HepG2 (cell line): ENCODE results near the gene LDLRAD4. TPM values are rescaled to one million over a fixed set of nuclear protein-coding genes. Genes with fewer than 3 reads are reported as not detected.

Experiments
- HMGA1 ChIP-seq: sonication (generic); formaldehyde crosslinking; conservative IDR thresholded peaks from 2 replicates; pipeline ENCODE4 v1.4.0; 2020; ENCODE audit warnings: missing genetic modification reagents
- HNF4A ChIP-seq: sonication (generic); formaldehyde crosslinking; IDR thresholded peaks from 2 replicates; pipeline ENCODE4 v1.4.0; 2020; ENCODE audit warnings: missing genetic modification reagents
- PCBP2 ChIP-seq: fragments of 200-400 bp; formaldehyde crosslinking; optimal IDR thresholded peaks from 2 replicates; pipeline ENCODE3; 2018; ENCODE audit warnings: low read length, low read depth; ENCODE audit not compliant: poor library complexity, severe bottlenecking
- RELA ChIP-seq: sonication (generic); formaldehyde crosslinking; IDR thresholded peaks from 2 replicates; pipeline ENCODE4 v1.4.0; 2020; ENCODE audit warnings: missing genetic modification reagents
- ZBTB20 ChIP-seq: sonication (generic); formaldehyde crosslinking; IDR thresholded peaks from 2 replicates; pipeline ENCODE4 v1.8.1; 2023; ENCODE audit warnings: missing genetic modification reagents, low read depth, mild to moderate bottlenecking, borderline replicate concordance
- ZKSCAN5 ChIP-seq: sonication (generic); formaldehyde crosslinking; IDR thresholded peaks from 2 replicates; pipeline ENCODE4 v1.5.1; 2020; ENCODE audit warnings: mild to moderate bottlenecking, missing genetic modification reagents
- ZNF225 ChIP-seq: sonication (generic); formaldehyde crosslinking; IDR thresholded peaks from 2 replicates; pipeline ENCODE4 v1.4.0; 2020; ENCODE audit warnings: mild to moderate bottlenecking, missing genetic modification reagents
- ZNF670 ChIP-seq: sonication (generic); formaldehyde crosslinking; IDR thresholded peaks from 2 replicates; pipeline ENCODE4 v1.8.0; 2022; ENCODE audit warnings: mild to moderate bottlenecking, missing genetic modification reagents, borderline replicate concordance
- ZNF713 ChIP-seq: sonication (generic); formaldehyde crosslinking; IDR thresholded peaks from 2 replicates; pipeline ENCODE4 v1.4.0; 2020; ENCODE audit warnings: mild to moderate bottlenecking, missing genetic modification reagents
- ZNF839 ChIP-seq: sonication (generic); formaldehyde crosslinking; IDR thresholded peaks from 2 replicates; pipeline ENCODE4 v1.4.0; 2020; ENCODE audit warnings: missing genetic modification reagents, mild to moderate bottlenecking, borderline replicate concordance
- polyA plus RNA-seq, 8 experiments: library from polyadenylated mRNA; depleted of rRNA in 3 of 8; stranded (reverse) in 7 of 8; unstranded in 1 of 8; fragments of >200 nt; fragmentation: Illumina TruSeq in 4 of 8; extraction: Trizol in 4 of 8; gene quantifications; 2 replicates each; pipeline versions ENCODE4 v1.2.1 to v1.2.3, GENCODE V29; 2011 to 2016; ENCODE audit warnings: low read depth in 4 of 8, missing spikeins in 1 of 8, mixed read lengths in 1 of 8; ENCODE audit not compliant: insufficient read depth in 1 of 8
- total RNA-seq, 5 experiments: library from RNA; depleted of rRNA; stranded (reverse); fragments of >200 nt; fragmentation: Illumina TruSeq; extraction: Trizol; gene quantifications; 2 replicates each; pipeline ENCODE4 v1.2.3, GENCODE V29; 2016; ENCODE audit warnings: low read depth in 1 of 5
- TF ChIP-seq, protein P1 (sequence below): sonication (generic); formaldehyde crosslinking; conservative IDR thresholded peaks from 2 replicates; pipeline ENCODE4 v1.8.0; 2022; ENCODE audit warnings: mild to moderate bottlenecking, moderate library complexity, missing genetic modification reagents
- TF ChIP-seq, protein P2 (sequence below): sonication (generic); formaldehyde crosslinking; IDR thresholded peaks from 2 replicates; pipeline ENCODE4 v1.4.0; 2020; ENCODE audit warnings: mild to moderate bottlenecking, missing genetic modification reagents

LDLRAD4 gene
- total and polyA plus RNA-seq, 2 of the 13 experiments (the other 11 are each of a cell fraction or from before 2014, with no cell fraction given) = 13.6 to 20.9 TPM

DNA sequence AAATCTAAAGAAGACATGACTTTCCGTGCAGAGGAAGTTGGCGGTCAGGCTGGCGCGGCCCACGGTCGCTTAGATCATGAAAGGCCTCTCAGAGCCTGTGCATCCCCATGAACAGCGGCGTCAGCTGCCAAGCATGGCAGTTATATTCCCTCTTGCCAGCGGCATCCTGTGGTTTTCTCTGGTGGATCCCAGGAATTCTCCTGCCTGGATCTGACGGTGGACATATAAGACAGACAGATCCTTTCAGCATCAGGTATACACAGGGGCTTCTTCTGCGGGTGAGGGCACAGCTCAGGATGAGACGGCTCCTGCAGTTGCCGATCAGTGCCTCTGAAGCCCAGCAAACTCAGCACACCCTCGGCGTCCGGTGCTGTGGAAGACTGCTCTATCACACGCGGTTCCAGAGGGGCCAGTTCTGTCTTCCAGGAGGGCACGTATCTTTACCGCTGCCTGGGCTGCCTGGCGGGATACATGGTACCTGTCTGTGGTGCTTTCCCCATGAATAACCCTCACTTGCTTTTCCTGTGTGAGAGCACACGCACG, 157.8 kb downstream of the LDLRAD4 start (continued):
- TF ChIP-seq, protein P1, sequence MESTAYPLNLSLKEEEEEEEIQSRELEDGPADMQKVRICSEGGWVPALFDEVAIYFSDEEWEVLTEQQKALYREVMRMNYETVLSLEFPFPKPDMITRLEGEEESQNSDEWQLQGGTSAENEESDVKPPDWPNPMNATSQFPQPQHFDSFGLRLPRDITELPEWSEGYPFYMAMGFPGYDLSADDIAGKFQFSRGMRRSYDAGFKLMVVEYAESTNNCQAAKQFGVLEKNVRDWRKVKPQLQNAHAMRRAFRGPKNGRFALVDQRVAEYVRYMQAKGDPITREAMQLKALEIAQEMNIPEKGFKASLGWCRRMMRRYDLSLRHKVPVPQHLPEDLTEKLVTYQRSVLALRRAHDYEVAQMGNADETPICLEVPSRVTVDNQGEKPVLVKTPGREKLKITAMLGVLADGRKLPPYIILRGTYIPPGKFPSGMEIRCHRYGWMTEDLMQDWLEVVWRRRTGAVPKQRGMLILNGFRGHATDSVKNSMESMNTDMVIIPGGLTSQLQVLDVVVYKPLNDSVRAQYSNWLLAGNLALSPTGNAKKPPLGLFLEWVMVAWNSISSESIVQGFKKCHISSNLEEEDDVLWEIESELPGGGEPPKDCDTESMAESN = no peak
- TF ChIP-seq HNF4A (CRISPR knock-in tag) (no peak), ZNF713 (no peak), RELA (no peak), ZBTB20 (no peak), PCBP2 (no peak), ZKSCAN5 (CRISPR knock-in tag) (no peak), ZNF670 (no peak), ZNF839 (no peak), ZNF225 (CRISPR knock-in tag) (no peak), HMGA1 (CRISPR knock-in tag) (no peak)
- TF ChIP-seq, protein P2, sequence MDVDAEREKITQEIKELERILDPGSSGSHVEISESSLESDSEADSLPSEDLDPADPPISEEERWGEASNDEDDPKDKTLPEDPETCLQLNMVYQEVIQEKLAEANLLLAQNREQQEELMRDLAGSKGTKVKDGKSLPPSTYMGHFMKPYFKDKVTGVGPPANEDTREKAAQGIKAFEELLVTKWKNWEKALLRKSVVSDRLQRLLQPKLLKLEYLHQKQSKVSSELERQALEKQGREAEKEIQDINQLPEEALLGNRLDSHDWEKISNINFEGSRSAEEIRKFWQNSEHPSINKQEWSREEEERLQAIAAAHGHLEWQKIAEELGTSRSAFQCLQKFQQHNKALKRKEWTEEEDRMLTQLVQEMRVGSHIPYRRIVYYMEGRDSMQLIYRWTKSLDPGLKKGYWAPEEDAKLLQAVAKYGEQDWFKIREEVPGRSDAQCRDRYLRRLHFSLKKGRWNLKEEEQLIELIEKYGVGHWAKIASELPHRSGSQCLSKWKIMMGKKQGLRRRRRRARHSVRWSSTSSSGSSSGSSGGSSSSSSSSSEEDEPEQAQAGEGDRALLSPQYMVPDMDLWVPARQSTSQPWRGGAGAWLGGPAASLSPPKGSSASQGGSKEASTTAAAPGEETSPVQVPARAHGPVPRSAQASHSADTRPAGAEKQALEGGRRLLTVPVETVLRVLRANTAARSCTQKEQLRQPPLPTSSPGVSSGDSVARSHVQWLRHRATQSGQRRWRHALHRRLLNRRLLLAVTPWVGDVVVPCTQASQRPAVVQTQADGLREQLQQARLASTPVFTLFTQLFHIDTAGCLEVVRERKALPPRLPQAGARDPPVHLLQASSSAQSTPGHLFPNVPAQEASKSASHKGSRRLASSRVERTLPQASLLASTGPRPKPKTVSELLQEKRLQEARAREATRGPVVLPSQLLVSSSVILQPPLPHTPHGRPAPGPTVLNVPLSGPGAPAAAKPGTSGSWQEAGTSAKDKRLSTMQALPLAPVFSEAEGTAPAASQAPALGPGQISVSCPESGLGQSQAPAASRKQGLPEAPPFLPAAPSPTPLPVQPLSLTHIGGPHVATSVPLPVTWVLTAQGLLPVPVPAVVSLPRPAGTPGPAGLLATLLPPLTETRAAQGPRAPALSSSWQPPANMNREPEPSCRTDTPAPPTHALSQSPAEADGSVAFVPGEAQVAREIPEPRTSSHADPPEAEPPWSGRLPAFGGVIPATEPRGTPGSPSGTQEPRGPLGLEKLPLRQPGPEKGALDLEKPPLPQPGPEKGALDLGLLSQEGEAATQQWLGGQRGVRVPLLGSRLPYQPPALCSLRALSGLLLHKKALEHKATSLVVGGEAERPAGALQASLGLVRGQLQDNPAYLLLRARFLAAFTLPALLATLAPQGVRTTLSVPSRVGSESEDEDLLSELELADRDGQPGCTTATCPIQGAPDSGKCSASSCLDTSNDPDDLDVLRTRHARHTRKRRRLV (CRISPR knock-in tag) = no peak
